K562 (cell line): ENCODE measurements around the gene MICU1. TPM values are rescaled to one million over a fixed set of nuclear protein-coding genes. Genes with fewer than 3 reads are reported as not detected.

Source experiments
- DPF2 ChIP-seq: fragments of 450-650 bp; IDR thresholded peaks from 2 replicates; pipeline ENCODE4 v1.6.1; 2016
- MEIS2 ChIP-seq: fragments of 450-650 bp; IDR thresholded peaks from 2 replicates; pipeline ENCODE4 v1.6.1; 2014; ENCODE audit warnings: mild to moderate bottlenecking; ENCODE audit not compliant: partially characterized antibody
- ZNF75A ChIP-seq: fragments of 450-650 bp; formaldehyde crosslinking; IDR thresholded peaks from 2 replicates; pipeline ENCODE4 v1.4.0; 2020; ENCODE audit warnings: mild to moderate bottlenecking
- polyA plus RNA-seq, 8 experiments: library from polyadenylated mRNA; depleted of rRNA in 4 of 8; stranded (reverse) in 5 of 8; unstranded in 3 of 8; fragments of >200 nt; fragmentation: Nextera tagmentation in 2 of 8; fragmentation: Illumina TruSeq in 1 of 8; extraction: Ambion mirVana in 2 of 8; extraction: Trizol in 1 of 8; gene quantifications; 2 replicates each; pipeline versions ENCODE4 v1.2.1 to v1.2.3, GENCODE V29; 2011 to 2014; ENCODE audit warnings: inconsistent platforms in 1 of 8, missing spikeins in 1 of 8
- total RNA-seq, 7 experiments: library from RNA; depleted of rRNA in 6 of 7; stranded (reverse); fragments of >200 nt in 6 of 7; fragmentation: Illumina TruSeq in 2 of 7; extraction: Trizol in 2 of 7; gene quantifications; 2 replicates each; pipeline versions ENCODE4 v1.2.1 to v1.2.3, GENCODE V29; 2011 to 2021; ENCODE audit warnings: low replicate concordance in 1 of 7
- TF ChIP-seq, protein P1 (sequence below): fragments of 200-600 bp; sonication (generic); IDR thresholded peaks from one replicate; pipeline ENCODE4 v1.6.1; 2012; ENCODE audit warnings: mild to moderate bottlenecking, low read depth, low read length, inconsistent platforms

MICU1 gene
- total and polyA plus RNA-seq, 9 of the 15 experiments (the other 6 are each of a cell fraction or from before 2014, with no cell fraction given), result 29.3 to 76.8 (median 48.4) TPM

DNA sequence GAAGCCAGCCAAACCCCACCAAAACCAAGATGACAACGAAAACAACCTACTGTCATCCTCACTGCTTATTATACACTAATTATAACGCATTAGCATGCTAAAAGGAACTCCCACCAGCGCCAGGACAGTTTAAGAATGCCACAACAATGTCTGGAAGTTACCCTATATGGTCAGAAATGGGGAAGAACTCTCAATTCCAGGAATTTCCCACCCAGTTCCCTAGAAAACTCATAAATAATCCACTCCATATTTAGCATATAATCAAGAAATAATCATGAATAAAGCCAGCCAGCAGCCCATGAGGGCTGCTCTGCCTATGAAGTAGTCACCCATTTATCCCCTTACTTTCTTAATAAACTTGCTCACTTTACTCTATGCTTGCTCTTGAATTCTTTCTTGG lies 20.8 kb downstream of the MICU1 start (continued):
- TF ChIP-seq, protein P1, sequence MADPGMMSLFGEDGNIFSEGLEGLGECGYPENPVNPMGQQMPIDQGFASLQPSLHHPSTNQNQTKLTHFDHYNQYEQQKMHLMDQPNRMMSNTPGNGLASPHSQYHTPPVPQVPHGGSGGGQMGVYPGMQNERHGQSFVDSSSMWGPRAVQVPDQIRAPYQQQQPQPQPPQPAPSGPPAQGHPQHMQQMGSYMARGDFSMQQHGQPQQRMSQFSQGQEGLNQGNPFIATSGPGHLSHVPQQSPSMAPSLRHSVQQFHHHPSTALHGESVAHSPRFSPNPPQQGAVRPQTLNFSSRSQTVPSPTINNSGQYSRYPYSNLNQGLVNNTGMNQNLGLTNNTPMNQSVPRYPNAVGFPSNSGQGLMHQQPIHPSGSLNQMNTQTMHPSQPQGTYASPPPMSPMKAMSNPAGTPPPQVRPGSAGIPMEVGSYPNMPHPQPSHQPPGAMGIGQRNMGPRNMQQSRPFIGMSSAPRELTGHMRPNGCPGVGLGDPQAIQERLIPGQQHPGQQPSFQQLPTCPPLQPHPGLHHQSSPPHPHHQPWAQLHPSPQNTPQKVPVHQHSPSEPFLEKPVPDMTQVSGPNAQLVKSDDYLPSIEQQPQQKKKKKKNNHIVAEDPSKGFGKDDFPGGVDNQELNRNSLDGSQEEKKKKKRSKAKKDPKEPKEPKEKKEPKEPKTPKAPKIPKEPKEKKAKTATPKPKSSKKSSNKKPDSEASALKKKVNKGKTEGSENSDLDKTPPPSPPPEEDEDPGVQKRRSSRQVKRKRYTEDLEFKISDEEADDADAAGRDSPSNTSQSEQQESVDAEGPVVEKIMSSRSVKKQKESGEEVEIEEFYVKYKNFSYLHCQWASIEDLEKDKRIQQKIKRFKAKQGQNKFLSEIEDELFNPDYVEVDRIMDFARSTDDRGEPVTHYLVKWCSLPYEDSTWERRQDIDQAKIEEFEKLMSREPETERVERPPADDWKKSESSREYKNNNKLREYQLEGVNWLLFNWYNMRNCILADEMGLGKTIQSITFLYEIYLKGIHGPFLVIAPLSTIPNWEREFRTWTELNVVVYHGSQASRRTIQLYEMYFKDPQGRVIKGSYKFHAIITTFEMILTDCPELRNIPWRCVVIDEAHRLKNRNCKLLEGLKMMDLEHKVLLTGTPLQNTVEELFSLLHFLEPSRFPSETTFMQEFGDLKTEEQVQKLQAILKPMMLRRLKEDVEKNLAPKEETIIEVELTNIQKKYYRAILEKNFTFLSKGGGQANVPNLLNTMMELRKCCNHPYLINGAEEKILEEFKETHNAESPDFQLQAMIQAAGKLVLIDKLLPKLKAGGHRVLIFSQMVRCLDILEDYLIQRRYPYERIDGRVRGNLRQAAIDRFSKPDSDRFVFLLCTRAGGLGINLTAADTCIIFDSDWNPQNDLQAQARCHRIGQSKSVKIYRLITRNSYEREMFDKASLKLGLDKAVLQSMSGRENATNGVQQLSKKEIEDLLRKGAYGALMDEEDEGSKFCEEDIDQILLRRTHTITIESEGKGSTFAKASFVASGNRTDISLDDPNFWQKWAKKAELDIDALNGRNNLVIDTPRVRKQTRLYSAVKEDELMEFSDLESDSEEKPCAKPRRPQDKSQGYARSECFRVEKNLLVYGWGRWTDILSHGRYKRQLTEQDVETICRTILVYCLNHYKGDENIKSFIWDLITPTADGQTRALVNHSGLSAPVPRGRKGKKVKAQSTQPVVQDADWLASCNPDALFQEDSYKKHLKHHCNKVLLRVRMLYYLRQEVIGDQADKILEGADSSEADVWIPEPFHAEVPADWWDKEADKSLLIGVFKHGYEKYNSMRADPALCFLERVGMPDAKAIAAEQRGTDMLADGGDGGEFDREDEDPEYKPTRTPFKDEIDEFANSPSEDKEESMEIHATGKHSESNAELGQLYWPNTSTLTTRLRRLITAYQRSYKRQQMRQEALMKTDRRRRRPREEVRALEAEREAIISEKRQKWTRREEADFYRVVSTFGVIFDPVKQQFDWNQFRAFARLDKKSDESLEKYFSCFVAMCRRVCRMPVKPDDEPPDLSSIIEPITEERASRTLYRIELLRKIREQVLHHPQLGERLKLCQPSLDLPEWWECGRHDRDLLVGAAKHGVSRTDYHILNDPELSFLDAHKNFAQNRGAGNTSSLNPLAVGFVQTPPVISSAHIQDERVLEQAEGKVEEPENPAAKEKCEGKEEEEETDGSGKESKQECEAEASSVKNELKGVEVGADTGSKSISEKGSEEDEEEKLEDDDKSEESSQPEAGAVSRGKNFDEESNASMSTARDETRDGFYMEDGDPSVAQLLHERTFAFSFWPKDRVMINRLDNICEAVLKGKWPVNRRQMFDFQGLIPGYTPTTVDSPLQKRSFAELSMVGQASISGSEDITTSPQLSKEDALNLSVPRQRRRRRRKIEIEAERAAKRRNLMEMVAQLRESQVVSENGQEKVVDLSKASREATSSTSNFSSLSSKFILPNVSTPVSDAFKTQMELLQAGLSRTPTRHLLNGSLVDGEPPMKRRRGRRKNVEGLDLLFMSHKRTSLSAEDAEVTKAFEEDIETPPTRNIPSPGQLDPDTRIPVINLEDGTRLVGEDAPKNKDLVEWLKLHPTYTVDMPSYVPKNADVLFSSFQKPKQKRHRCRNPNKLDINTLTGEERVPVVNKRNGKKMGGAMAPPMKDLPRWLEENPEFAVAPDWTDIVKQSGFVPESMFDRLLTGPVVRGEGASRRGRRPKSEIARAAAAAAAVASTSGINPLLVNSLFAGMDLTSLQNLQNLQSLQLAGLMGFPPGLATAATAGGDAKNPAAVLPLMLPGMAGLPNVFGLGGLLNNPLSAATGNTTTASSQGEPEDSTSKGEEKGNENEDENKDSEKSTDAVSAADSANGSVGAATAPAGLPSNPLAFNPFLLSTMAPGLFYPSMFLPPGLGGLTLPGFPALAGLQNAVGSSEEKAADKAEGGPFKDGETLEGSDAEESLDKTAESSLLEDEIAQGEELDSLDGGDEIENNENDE, result no peak
- TF ChIP-seq MEIS2, result peak; percentile 82
- no peak for TF ChIP-seq DPF2
- no peak for TF ChIP-seq ZNF75A (CRISPR knock-in tag)
